SHP77 (cell line): ENCODE measurements around the gene PTOV1.

Experiments
- DNase-seq, 2 experiments: peaks; one replicate each; lab custom pipeline; 2025; lab: John Stamatoyannopoulos, UW

Gene PTOV1

GRCh38 chr19:49850487-49851342 lies at the start of gene PTOV1:
Gene PTOV1, plus strand, starts transcription at chr19:49851159.
- DNase-seq: peak; percentile 88 to 90

- DNase-seq: no peak
These were observed 49.5 kb upstream of the PTOV1 start for GRCh38 chr19:49801401-49801888.

GRCh38 chr19:49801966-49802661 lies 48.8 kb upstream of the PTOV1 start:
- peak; percentile 66 to 67 for DNase-seq

- DNase-seq: peak in 1 of 2 experiments; percentile 16
These were observed 48.0 kb upstream of the PTOV1 start for GRCh38 chr19:49802836-49803528.

GRCh38 chr19:49803529-49803856 lies 47.5 kb upstream of the PTOV1 start:
- DNase-seq: no peak

GRCh38 chr19:49805822-49806619 lies 44.9 kb upstream of the PTOV1 start:
- no peak for DNase-seq

- no peak for DNase-seq
These were observed 44.4 kb upstream of the PTOV1 start for GRCh38 chr19:49806620-49806959.

GRCh38 chr19:49807058-49807903 lies 43.7 kb upstream of the PTOV1 start:
- no peak for DNase-seq

- DNase-seq: no peak
These were observed 42.9 kb upstream of the PTOV1 start for GRCh38 chr19:49807904-49808675.

- DNase-seq: peak in 1 of 2 experiments; percentile 5
These were observed 42.2 kb upstream of the PTOV1 start for GRCh38 chr19:49808711-49809159.

- no peak for DNase-seq
These were observed 41.6 kb upstream of the PTOV1 start for GRCh38 chr19:49809160-49809940.

GRCh38 chr19:49809941-49810389 lies 41.0 kb upstream of the PTOV1 start:
- DNase-seq: no peak

- no peak for DNase-seq
These were observed 39.6 kb upstream of the PTOV1 start for GRCh38 chr19:49811328-49811727.

- no peak for DNase-seq
These were observed 38.4 kb upstream of the PTOV1 start for GRCh38 chr19:49812452-49812996.

GRCh38 chr19:49812997-49813861 lies 37.7 kb upstream of the PTOV1 start, which contains the start of gene FUZ:
Gene FUZ, minus strand, starts transcription at chr19:49813292. Its CDS starts 186 bp downstream, at chr19:49813106.
- peak; percentile 97 to 98 for DNase-seq

GRCh38 chr19:49814010-49814409 lies 36.9 kb upstream of the PTOV1 start:
- no peak for DNase-seq

- DNase-seq: peak in 1 of 2 experiments; percentile 47
These were observed 34.4 kb upstream of the PTOV1 start for GRCh38 chr19:49816590-49816989.
